A549 treated with DMSO at 1 μM for 4 hours (cell line): ENCODE measurements around the gene KCNH1. TPM values are rescaled to one million over a fixed set of nuclear protein-coding genes. Genes with fewer than 3 reads are reported as not detected.

Source experiments
- total RNA-seq: library from RNA; stranded (reverse); fragments of 200-300 nt; extraction: Qiagen RNA extraction; gene quantifications from 5 replicates; pipeline ENCODE4 v1.2.3, GENCODE V29; 2022; ENCODE audit warnings: low read depth

Gene KCNH1
- total RNA-seq, result 3.2 to 4.3 TPM (median 3.4 TPM) in 5 replicates

GRCh38 chr1:211133836-211134669, at the start of gene KCNH1:
TSS of gene KCNH1 (minus strand) at chr1:211134148. CDS start at chr1:211133945, 203 bp downstream.

Other genes starting within 250 kb of the KCNH1 start
- 20.5 to 23.4 TPM (median 20.8 TPM) in 5 replicates for gene RCOR3, start 125.2 kb upstream of the KCNH1 start, total RNA-seq
- gene TRAF5, start 192.7 kb upstream of the KCNH1 start, total RNA-seq, result 7.2 to 8.9 TPM (median 7.4 TPM) in 5 replicates